ENCODE results near the gene CDH13.

The CDH13 gene

GRCh38 chr16:83279251-83279650, 652.5 kb downstream of the CDH13 start:
- DNase-seq: no peak
- H3K36me3 Mint-ChIP-seq (ENCODE audit: low read depth): no peaks in the 10 kb centered on the region
- H3K4me3 Mint-ChIP-seq: no peak overlapping the region
- H3K27me3 Mint-ChIP-seq (ENCODE audit: low read depth, poor library complexity): peaks cover 12% of the 10 kb centered on the region
- TF ChIP-seq CTCF (IDR thresholded peaks at IDR 0.05): no peak
- H3K9me3 Mint-ChIP-seq: no peaks in the 10 kb centered on the region
- no peaks in the 10 kb centered on the region for H3K4me1 Mint-ChIP-seq
- H3K27ac Mint-ChIP-seq: no peak overlapping the region

- H3K4me3 Mint-ChIP-seq: no peak overlapping the region
- H3K36me3 Mint-ChIP-seq (ENCODE audit: low read depth): no peaks in the 10 kb centered on the region
- no peaks in the 10 kb centered on the region for H3K9me3 Mint-ChIP-seq
- no peak overlapping the region for H3K27ac Mint-ChIP-seq
- no peak for DNase-seq
- no peak for TF ChIP-seq CTCF (IDR thresholded peaks at IDR 0.05)
- H3K4me1 Mint-ChIP-seq: no peaks in the 10 kb centered on the region
- peaks cover 5% of the 10 kb centered on the region for H3K27me3 Mint-ChIP-seq (ENCODE audit: low read depth, poor library complexity)
Observed at GRCh38 chr16:83285921-83286320, 659.2 kb downstream of the CDH13 start.

GRCh38 chr16:83296505-83296904, 669.7 kb downstream of the CDH13 start:
- H3K27ac Mint-ChIP-seq: no peak overlapping the region
- TF ChIP-seq CTCF (IDR thresholded peaks at IDR 0.05): no peak
- H3K4me1 Mint-ChIP-seq: no peaks in the 10 kb centered on the region
- no peaks in the 10 kb centered on the region for H3K36me3 Mint-ChIP-seq (ENCODE audit: low read depth)
- peaks cover 9% of the 10 kb centered on the region for H3K9me3 Mint-ChIP-seq
- DNase-seq: no peak
- H3K27me3 Mint-ChIP-seq (ENCODE audit: low read depth, poor library complexity): peaks cover 4% of the 10 kb centered on the region
- H3K4me3 Mint-ChIP-seq: no peak overlapping the region

- no peaks in the 10 kb centered on the region for H3K4me1 Mint-ChIP-seq
- H3K4me3 Mint-ChIP-seq: no peak overlapping the region
- no peaks in the 10 kb centered on the region for H3K36me3 Mint-ChIP-seq (ENCODE audit: low read depth)
- no peak overlapping the region for H3K27ac Mint-ChIP-seq
- no peak for DNase-seq
- no peak for TF ChIP-seq CTCF (IDR thresholded peaks at IDR 0.05)
- H3K9me3 Mint-ChIP-seq: peaks cover 9% of the 10 kb centered on the region
- peaks cover 11% of the 10 kb centered on the region for H3K27me3 Mint-ChIP-seq (ENCODE audit: low read depth, poor library complexity)
Observed at GRCh38 chr16:83298541-83298940, 671.8 kb downstream of the CDH13 start.

DNA sequence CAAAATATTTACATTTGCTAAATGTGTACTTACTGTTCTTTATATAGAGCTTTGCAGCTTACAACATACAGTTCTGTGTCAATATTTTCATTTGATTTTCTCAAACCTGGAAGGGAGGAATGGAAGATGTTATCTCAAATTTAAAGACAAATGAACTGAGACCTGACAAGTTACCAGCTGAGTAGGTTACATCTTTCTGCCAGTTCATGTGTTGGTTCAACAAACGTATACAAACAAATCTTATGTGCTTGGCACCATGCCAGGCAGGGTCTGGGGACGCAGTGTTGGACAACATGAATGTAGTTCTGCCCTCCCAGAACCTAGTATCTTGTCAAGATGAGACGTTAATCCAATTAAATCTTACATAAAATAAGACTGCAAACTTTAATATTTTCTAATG, 673.6 kb downstream of the CDH13 start:
- DNase-seq: no peak
- H3K4me1 Mint-ChIP-seq: no peaks in the 10 kb centered on the region
- no peaks in the 10 kb centered on the region for H3K9me3 Mint-ChIP-seq
- no peak overlapping the region for H3K4me3 Mint-ChIP-seq
- no peak overlapping the region for H3K27ac Mint-ChIP-seq
- H3K27me3 Mint-ChIP-seq (ENCODE audit: low read depth, poor library complexity): peaks cover 15% of the 10 kb centered on the region
- H3K36me3 Mint-ChIP-seq (ENCODE audit: low read depth): no peaks in the 10 kb centered on the region
- TF ChIP-seq CTCF (IDR thresholded peaks at IDR 0.05): no peak

- Mint-ChIP-seq H3K4me3 (no peak overlapping the region), H3K9me3 (no peaks in the 10 kb centered on the region), H3K4me1 (peaks cover under 1% of the 10 kb centered on the region), H3K27ac (no peak overlapping the region), H3K36me3 (ENCODE audit: low read depth) (no peaks in the 10 kb centered on the region), H3K27me3 (ENCODE audit: low read depth, poor library complexity) (peaks cover 15% of the 10 kb centered on the region)
- DNase-seq: no peak
- TF ChIP-seq CTCF (IDR thresholded peaks at IDR 0.05): no peak
Observed at GRCh38 chr16:83301971-83302370, 675.2 kb downstream of the CDH13 start.

Data from nephron progenitor cell (in vitro differentiated cells).